GM12878 (cell line): Measurements from ENCODE around the gene DMRTB1. TPM values are rescaled to one million over a fixed set of nuclear protein-coding genes. Genes with fewer than 3 reads are reported as not detected.

Experiments
- ATF7 ChIP-seq: fragments of 450-650 bp; IDR thresholded peaks from 2 replicates; pipeline ENCODE4 v1.6.1; 2016; ENCODE audit warnings: low read depth, mild to moderate bottlenecking
- BCL3 ChIP-seq: IDR thresholded peaks from 2 replicates; pipeline ENCODE4 v1.6.1; 2011; ENCODE audit warnings: borderline replicate concordance, low read depth, mild to moderate bottlenecking, moderate library complexity, low read length; ENCODE audit not compliant: insufficient read depth, poor library complexity, severe bottlenecking
- BHLHE40 ChIP-seq, 2 experiments: fragments of 450-650 bp in 1 of 2; IDR thresholded peaks; 2 replicates each; pipeline ENCODE4 v1.6.1; 2011 to 2017; ENCODE audit warnings: low read depth in 2 of 2, borderline replicate concordance in 1 of 2, improper control_type of control experiment in 1 of 2, low read length in 1 of 2, mild to moderate bottlenecking in 1 of 2
- CEBPB ChIP-seq, 2 experiments: fragments of 150-350 bp in 1 of 2; IDR thresholded peaks; 2 replicates each; pipeline ENCODE4 v1.6.1; 2012 to 2014; ENCODE audit warnings: low read depth in 2 of 2, low read length in 2 of 2, borderline replicate concordance in 1 of 2, inconsistent platforms in 1 of 2
- CHD1 ChIP-seq: IDR thresholded peaks from 2 replicates; pipeline ENCODE4 v1.6.1; 2012; ENCODE audit warnings: low read depth, low read length, improper control_type of control experiment
- FOXK2 ChIP-seq: fragments of 450-650 bp; IDR thresholded peaks from 2 replicates; pipeline ENCODE4 v1.6.1; 2017; ENCODE audit warnings: mild to moderate bottlenecking, moderate library complexity
- GABPA ChIP-seq: IDR thresholded peaks from 2 replicates; pipeline ENCODE4 v1.6.1; 2014; ENCODE audit warnings: antibody characterized with exemption, low read depth, mild to moderate bottlenecking, inconsistent platforms
- IRF4 ChIP-seq: IDR thresholded peaks from 2 replicates; pipeline ENCODE4 v1.6.1; 2011; ENCODE audit warnings: low read depth, low read length
- IRF5 ChIP-seq: fragments of 450-650 bp; IDR thresholded peaks from 2 replicates; pipeline ENCODE4 v1.6.1; 2017; ENCODE audit warnings: borderline replicate concordance
- JUND ChIP-seq: IDR thresholded peaks from 2 replicates; pipeline ENCODE4 v1.6.1; 2012; ENCODE audit warnings: low read depth, mild to moderate bottlenecking, low read length, improper control_type of control experiment, moderate library complexity
- KAT2A ChIP-seq: conservative IDR thresholded peaks from 2 replicates; pipeline ENCODE4 v1.6.1; 2011; ENCODE audit warnings: low read depth, low read length; ENCODE audit not compliant: control insufficient read depth
- NFYB ChIP-seq: IDR thresholded peaks from 2 replicates; pipeline ENCODE4 v1.6.1; 2011; ENCODE audit warnings: low read depth, mild to moderate bottlenecking, low read length, improper control_type of control experiment, moderate library complexity; ENCODE audit not compliant: insufficient read depth
- NR2C2 ChIP-seq: IDR thresholded peaks from 2 replicates; pipeline ENCODE4 v1.6.1; 2011; ENCODE audit warnings: borderline replicate concordance, low read depth; ENCODE audit not compliant: control insufficient read depth, insufficient read length
- NR2F1 ChIP-seq: fragments of 450-650 bp; conservative IDR thresholded peaks from 2 replicates; pipeline ENCODE4 v1.6.1; 2017; ENCODE audit warnings: mild to moderate bottlenecking
- SMC3 ChIP-seq: IDR thresholded peaks from 2 replicates; pipeline ENCODE4 v1.6.1; 2011; ENCODE audit warnings: low read length, improper control_type of control experiment, borderline replicate concordance
- TARDBP ChIP-seq: IDR thresholded peaks from 2 replicates; pipeline ENCODE4 v1.6.1; 2016; ENCODE audit warnings: borderline replicate concordance
- YY1 ChIP-seq: IDR thresholded peaks from 2 replicates; pipeline ENCODE4 v1.6.1; 2011; ENCODE audit warnings: low read depth, mild to moderate bottlenecking, low read length
- ZBED1 ChIP-seq: IDR thresholded peaks from 2 replicates; pipeline ENCODE4 v1.6.1; 2016; ENCODE audit warnings: borderline replicate concordance
- ZNF687 ChIP-seq: fragments of 450-650 bp; IDR thresholded peaks from 2 replicates; pipeline ENCODE4 v1.6.1; 2017; ENCODE audit warnings: mild to moderate bottlenecking, moderate library complexity
- ZZZ3 ChIP-seq: IDR thresholded peaks from 2 replicates; pipeline ENCODE4 v1.6.1; 2011; ENCODE audit warnings: low read depth; ENCODE audit not compliant: control insufficient read depth, insufficient read length
- polyA plus RNA-seq, 11 experiments: library from polyadenylated mRNA; depleted of rRNA in 4 of 11; unstranded in 6 of 11; stranded (reverse) in 5 of 11; fragments of >200 nt; fragmentation: Nextera tagmentation in 4 of 11; fragmentation: Illumina TruSeq in 1 of 11; extraction: Ambion mirVana in 4 of 11; extraction: Trizol in 1 of 11; gene quantifications; 1 replicate in 1 of 11; 2 replicates in 10 of 11; pipeline versions ENCODE4 v1.2.1 to v1.2.3, GENCODE V29; 2011 to 2016; ENCODE audit warnings: inconsistent platforms in 2 of 11, missing spikeins in 2 of 11, low read depth in 1 of 11
- total RNA-seq, 4 experiments: library from RNA; depleted of rRNA in 3 of 4; stranded (reverse); fragments of >200 nt in 3 of 4; fragmentation: Illumina TruSeq in 1 of 4; extraction: Trizol in 1 of 4; gene quantifications; 2 replicates each; pipeline versions ENCODE4 v1.2.1 to v1.2.3, GENCODE V29; 2013 to 2021

DMRTB1 gene
- total and polyA plus RNA-seq, 10 of the 15 experiments (the other 5 are each of a cell fraction or from before 2014, with no cell fraction given): not detected

- TF ChIP-seq ZNF687: peak; percentile 81
- 0 out of 2 replicates have a peak, but pooled peaks have one; percentile 29 for TF ChIP-seq GABPA
- TF ChIP-seq NR2C2: no peak
- TF ChIP-seq JUND: peak; percentile 43; the same call in 1 of the 2 replicates
- TF ChIP-seq YY1: no peak
- TF ChIP-seq IRF4: peak; percentile 57; the same call in 1 of the 2 replicates
- no peak for TF ChIP-seq SMC3
- no peak for TF ChIP-seq FOXK2
- no peak for TF ChIP-seq TARDBP
- no peak for TF ChIP-seq IRF5
- no peak for TF ChIP-seq BCL3
- TF ChIP-seq CEBPB (IDR thresholded peaks at IDR 0.05; ENCODE audit: borderline replicate concordance in 1 of 2, low read depth in 2 of 2, low read length in 2 of 2): no peak
- no peak for TF ChIP-seq ZZZ3
- peak; percentile 80 for TF ChIP-seq ATF7
- TF ChIP-seq CHD1: no peak
- peak in 1 of 2 experiments; percentile 65; a peak in 2 of 4 replicates for TF ChIP-seq BHLHE40 (IDR thresholded peaks at IDR 0.05; ENCODE audit: borderline replicate concordance in 1 of 2, low read depth in 2 of 2, low read length in 1 of 2)
- TF ChIP-seq KAT2A: no peak
- no peak for TF ChIP-seq NFYB
- no peak; the same call in 1 of the 2 replicates for TF ChIP-seq ZBED1
- TF ChIP-seq NR2F1: peak; percentile 89
Measured at GRCh38 chr1:53413175-53414001, 45.8 kb upstream of the DMRTB1 start (continued).
